CD1c-positive myeloid dendritic cell (primary cell): ENCODE measurements around the gene HTRA1.

Source experiments
- DNase-seq: peaks from one replicate; pipeline ENCODE4 v3.0.0-alpha.2; 2016; ENCODE audit errors: extremely low spot score

Gene HTRA1

DNA sequence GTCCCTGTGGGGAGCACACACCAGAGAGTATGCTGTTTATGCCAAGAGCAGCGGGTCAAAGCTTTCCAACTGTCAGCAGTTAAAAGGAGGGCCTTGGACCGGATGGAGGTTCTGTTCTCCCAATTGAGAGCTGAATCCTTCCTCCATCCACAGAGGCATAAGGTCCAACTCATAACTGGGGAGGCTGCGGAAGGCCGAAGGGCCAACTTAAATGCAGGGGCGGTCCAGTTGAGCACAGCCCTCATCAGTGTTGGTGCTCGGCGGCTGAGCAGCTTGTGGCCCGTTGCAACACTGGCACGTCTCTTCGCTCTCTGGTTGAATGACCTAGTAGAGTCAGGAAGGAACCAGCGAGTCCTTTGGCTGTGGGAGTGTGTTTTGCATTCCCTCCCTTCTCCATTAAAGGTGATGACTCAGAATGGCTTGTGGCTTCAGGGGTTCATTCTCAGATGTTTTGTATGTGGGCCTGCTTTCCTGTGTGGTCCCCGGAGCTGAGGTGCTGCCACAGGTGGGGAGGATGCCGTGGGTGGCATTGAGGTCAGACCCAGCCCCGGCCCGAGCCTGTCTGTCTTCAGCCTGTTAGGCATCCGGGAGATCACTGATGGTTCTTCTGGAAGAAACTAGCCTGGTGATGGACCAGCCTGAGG, 54.4 kb downstream of the HTRA1 start:
- DNase-seq: no peak

DNA sequence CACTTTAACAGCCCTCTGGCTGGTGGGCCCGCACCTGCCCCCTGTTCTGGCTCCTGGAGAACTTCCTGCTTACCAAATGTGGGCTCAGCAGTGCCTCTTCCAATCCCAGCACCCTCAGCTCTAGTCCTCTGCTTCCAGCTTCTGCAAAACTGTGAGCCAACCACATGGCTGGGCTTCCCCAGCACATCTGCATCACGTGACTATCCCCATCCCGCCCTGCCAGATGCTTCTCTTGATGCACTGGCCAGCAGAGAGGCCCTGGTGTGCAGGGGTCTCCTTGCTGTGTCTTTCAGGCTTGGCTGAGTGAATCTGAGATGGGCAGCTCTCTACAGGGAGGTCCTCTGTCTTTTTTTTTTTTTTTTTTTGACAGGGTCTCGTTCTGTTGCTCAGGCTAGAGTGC, 55.4 kb downstream of the HTRA1 start:
- no peak for DNase-seq

DNA sequence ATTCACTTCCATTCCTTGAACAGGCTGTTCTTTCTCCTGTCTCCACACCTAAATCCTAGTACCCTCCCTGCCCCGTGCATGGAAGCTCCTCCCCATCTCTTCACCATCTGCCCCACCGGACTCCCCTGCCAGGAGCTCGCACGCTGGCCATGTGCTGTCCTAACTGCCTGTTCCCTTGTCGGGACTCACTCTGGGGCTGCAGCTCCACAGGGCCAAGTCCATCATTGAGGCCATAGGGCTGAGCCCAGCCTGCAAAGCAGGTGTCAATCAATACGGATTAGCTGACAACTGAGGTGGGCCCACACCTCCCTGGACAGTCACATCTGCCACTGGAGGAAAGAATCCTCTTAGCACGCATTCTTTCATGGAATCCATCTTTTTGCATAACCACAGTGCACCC, 57.8 kb downstream of the HTRA1 start:
- DNase-seq: no peak

DNA sequence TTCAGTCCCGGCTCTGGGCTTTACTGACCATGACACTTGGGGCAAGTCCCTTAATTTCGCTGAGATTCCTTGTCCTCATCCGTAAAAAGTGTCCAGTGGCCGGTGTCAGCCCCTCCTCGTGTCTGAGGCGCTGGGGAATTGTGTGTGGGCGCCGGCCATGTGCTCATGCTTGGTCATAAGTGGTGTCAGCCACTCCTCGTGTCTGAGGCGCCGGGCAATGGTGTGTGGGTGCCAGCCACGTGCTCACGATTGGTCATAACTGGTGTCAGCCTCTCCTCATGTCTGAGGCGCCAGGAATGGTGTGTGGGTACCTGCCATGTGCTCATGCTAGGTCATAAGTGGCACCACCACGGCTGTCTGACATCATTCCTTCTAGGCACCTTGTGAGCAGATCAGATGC, 58.5 kb downstream of the HTRA1 start:
- DNase-seq: no peak

DNA sequence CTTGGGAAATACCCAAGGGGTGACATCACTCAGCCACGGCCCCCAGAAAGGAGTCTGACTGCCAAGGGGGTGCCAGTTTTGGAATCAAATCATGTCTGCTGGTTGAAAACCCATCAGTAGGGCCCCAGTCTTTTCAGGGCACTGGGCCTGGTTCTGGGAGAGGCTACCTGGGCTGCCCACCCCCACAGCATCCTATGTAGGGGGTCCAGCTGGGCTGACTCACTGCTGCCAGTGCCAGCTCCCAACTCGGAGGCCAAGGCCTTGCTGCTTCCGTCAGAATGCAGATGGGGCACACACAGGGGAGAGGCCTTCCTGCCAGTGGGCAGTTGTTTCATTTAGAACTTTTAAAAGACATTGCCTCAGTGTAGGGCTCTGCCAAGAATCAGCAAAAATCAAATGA, 59.7 kb downstream of the HTRA1 start:
- no peak for DNase-seq

DNA sequence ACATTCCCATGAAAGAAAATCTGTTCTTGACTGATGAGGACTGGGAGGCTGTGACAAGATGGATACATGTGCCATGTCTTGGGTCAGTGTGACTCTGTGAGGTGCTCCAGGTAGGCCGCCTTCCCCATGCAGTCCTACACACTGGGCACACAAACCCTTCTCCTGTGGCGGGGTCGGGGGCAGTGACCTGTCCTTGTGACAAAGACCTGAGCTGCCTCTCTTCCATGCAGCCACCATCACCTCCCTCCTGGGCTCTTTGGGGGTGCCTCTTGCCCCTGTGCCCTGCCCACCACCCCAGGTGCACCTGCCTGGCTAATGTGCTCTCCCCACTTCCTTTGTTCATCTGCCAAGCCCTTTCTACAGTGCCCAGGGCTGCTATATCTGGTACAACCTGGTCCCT, 63.5 kb downstream of the HTRA1 start:
- DNase-seq: no peak

DNA sequence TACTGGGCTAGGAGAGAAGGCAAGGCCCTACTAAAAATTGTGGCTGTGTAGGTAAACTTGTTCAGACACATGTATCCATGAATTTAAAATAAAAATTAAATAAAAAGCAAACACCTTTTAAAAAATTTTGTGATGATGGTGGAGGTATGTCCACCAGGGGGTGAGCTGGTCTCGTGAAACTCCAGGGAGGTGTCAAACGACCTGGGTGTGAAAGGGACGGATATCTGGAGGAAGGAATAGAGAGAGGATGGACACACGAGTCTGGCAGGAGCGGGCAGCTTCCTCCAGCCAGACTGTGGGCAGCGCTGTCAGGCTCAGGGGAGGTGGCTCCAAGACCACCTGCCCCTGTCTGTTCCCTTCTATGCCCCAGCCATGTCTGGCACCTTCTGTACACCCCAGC, 64.4 kb downstream of the HTRA1 start:
- no peak for DNase-seq

DNA sequence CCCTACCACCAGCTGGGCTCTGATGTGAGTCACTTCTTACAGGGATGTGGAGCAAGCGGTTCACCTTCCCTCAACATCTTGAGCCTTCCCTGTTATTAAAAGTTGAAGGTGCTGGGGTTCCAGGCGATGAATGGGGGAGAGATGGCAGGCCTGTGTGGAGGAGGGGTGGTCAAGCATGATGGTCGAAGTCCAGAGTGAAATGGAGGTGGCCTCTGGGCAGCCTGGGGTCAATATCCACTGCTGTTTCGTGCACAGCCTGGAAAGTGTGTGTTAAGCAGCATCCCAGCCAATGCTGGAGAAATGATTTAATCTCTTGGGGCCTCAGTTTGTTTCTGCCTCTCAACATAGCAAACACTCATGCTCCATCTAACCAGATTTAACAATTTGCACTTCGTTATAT, 65.5 kb downstream of the HTRA1 start:
- no peak for DNase-seq

DNA sequence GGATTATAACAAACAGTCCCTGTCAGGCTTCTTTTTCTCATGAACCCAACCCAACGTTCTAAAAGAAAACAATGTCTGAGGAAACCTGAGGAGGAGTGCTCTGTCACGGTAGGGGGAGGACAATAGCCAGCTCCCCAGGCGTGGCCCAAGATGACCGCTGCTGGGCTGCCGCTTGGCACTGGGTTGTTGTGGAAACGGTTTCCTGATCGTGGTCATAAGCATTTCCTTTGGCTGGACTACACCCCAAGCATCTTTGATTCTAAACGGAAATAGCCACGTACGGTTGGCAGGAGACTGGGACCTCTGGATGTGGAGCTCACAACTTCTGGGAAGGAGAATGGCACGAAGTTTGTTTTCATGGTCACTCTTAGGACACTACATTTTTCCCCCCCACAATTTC, 68.8 kb downstream of the HTRA1 start:
- DNase-seq: no peak

DNA sequence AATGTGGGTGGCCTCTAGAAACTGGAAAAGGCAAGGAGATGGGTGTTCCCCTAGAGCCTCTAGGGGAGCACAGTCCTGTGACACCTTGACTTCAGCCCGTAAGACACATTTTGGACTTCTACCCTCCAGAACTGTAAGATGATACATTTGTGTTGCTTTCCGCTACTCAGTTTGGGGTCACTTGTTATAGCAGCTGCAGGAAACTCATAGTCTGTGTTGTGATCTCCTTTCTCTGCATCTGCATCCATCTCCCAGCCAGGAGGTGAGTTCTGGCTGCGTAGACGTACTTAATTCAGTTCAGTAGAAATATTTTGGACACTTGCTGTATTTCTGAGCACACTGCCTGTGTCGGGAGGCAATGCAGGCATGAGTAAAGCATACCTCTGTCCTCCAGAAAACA, 69.9 kb downstream of the HTRA1 start:
- DNase-seq: no peak

DNA sequence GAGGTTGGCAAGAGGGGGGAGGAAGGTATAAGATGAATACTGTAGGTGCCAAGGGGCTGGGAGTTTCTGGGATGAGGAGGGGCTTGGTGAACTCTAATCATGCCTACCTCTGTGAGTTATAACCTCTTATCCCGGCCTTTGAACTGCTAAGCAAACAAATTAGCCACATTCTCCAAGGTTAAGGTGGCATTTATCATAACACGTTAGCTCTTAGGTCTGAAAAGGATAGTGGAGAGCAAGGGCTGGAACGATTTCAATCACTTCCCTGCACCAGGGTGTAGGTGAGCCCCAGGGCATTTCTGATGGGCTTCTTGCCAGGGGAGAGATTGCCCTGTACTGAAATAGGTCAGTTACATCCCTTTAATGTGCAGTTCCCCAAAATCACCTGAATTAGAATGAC, 70.6 kb downstream of the HTRA1 start:
- no peak for DNase-seq

DNA sequence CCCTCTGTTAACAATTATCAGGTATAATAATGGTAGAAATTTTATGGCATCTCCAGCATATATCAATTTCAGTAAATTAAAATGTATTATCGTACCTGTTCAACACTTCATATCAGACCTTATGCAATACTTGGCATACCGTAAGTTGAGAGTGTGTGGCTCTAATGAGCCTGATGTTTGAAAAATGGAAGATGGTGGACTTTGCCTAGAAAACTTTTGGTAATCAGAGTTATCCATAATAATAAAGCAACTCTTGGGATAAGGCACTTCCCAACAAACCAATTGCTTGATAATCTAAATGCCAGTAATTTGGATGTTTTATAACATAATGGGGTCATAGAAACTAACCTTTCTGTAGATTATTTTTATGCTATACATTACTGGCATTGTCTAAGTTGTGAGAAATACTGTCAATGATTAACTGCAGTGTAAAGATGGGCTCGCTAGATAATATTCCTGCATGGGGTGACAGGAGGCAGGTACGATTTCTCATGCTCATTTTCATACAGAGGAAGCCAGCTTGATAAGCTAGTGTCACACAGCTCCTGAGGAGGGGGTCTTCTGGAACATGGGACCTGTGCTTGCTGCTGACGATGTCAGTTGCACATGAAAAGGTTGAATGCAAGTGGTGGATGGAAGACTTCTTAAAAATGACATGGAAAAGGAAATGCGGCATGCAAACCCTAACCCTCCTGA, 71.4 kb downstream of the HTRA1 start:
- DNase-seq: no peak

DNA sequence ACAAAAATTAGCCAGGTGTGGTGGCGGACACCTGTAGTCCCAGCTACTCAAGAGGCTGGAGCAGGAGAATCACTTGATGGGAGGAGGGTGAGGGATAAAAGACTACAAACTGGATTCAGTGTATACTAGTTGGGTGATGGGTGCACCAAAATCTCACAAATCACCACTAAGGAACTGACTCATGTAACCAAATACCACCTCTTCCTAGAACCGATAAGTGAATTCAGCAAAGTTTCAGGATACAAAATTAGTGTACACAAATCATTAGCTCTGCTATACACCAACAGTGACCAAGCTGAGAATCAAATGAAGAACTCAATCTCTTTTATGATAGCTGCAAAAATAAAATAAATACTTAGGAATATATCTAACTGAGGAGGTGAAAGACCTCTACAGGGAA, 76.2 kb downstream of the HTRA1 start:
- no peak for DNase-seq

DNA sequence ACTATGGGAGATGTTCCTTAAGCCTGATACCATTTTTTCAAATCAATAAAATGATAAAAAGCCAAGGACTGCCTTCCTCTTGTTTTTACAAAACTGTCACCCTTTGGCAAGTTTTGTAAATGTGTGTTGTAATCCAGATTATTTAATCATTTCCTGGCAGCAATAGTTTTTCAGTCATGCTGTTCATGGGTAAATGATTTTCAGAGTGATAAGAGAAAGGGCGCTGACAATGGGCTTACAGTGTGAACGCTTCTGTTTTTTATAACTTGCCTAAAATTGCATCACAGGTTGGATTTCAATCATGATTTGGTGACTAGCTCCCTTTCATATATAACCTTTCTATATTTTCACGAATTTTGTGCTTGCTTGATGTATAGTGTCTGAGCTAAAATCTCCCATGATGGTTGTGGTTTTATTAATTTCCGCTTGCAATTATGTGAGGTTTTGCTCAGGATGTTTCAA, 80.2 kb downstream of the HTRA1 start:
- no peak for DNase-seq

DNA sequence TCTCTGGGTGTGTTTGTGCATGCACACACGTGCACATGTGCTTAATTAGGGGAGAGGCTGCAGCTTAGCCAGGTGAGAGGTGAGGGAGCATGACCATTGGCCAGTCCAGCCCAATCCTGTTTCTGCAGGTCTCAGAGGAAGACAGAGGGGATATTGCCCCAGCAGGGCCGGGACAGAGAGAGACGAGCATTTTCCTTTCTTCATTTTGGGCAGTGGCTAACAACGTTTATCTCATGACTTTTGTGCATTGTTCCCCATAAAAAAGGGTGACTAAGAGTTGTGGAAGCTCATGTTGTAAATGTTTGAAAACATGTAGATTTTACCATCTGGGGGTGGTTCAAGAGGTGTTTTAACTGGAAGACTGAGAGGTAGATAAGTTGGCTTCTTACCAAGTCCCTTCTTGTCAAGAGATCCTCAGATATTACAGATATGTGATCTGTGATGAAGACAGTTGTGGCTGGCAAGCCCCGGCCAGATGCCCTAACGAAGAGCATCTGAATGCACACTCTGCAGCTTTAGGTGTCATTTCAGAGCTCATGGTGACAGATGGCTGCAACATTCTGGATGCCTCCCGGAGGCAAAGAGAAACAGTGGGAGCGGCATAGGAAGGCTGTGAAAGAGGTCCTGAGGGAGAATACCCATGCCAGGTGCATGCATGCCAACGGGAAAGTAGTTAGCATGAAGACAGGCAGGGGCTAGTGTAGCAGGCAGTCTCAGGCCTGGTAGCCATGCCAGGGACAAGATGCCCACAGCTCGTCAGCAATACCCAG, 82.5 kb downstream of the HTRA1 start:
- DNase-seq: no peak

DNA sequence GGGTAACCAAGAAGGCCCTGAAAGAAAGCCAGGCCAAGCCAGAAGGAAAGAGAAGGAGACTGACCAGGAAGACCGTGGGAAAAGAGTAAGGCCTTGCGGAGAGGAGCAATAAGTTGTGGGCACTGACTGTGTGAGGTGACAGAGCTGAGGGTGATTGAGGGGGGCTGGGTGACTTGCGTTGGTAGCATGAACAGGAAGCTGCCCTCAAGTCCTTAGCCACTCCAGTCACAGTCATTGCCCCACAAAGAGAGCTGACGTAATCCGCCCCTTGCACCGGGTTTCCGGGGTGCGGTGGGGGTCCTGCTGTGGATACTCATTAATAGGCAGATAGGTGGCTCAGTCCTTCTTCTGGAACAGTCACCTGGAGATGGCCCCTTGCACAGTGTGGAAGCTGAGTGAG, 83.1 kb downstream of the HTRA1 start:
- no peak for DNase-seq

DNA sequence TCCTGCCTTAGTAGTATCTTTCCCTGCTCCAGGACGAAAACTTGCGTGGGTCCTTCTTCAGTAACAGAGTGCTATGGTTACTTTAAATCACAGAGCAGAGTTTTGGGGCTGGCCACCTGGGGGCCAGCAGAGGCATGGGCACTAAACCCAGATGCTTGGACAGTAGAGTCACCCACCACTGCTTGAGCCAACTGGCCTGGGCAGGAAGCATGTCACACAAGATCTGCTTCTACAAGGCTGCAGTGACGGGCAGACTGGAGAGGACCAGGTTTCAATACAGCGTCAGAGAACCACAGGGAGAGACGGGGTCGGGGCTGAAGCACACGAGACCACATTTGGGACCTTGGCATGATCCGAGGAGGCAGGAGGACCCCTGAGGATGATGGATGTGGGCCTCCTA, 84.9 kb downstream of the HTRA1 start:
- DNase-seq: no peak

DNA sequence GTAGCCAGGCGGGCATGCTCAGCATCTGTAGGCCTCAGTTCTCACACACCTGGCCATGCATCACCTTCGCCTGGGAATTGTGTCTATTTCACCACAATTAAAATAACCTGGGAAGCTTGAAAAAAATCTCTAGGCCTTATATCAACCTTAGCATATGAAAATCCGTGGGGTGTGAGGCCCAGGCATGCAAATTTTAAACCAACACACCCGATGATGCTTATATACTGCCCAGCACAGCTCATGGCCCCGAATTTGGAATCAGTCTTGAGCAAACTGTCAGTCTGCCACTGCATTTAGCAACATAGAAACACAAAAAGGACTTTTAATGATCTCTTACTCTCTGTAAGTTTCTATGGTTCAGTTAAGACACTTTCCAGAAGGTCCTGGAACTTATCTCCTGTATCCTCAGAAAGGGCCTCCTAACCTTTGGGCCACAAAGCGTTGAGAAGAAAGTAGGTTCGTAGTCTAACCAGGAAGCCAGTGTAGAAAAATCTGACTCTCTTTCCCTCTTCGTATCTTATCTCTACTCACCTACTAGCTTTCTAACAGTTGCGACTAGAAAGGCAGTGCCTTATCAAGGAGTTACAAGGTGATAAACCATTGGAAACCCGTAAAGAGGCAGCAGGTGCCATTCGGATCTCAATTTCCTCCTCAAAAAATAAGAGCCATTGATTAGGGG, 87.2 kb downstream of the HTRA1 start:
- DNase-seq: no peak

DNA sequence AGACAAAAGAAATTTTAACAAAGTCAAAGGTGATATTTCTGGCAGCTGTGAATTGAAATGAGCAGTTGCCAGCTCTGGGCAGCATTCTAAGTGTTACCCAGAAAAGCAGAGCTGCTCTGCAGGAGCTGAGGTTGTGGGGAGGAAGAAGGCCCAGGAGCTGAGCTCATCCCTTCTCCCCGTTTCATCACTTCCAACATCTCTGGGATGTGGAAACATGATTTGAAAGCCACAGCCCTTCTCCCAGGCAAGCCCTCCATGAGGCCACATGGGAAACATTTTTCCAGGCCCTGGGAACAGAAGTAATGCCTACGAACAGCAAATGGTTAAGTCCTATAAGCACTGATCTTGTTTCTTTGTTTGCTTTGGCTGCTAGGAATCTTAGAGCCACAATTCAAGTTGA, 88.3 kb downstream of the HTRA1 start:
- DNase-seq: no peak

DNA sequence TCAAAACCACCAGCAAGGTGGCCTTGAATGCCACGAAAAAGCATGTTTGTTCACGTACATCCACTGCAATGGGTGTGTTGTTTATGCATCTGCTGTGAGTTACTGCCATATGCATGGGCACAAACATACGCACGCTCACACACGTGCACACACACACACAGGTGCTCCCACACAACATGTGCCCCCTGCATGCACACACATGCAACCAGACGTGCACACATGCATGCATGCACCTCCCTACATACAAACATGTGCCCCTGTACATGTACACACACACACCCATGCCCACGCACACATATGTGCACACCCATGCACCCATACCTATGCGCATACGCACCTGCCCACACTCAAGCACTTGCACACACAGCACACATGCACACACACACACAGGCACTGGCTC, 89.1 kb downstream of the HTRA1 start:
- no peak for DNase-seq

DNA sequence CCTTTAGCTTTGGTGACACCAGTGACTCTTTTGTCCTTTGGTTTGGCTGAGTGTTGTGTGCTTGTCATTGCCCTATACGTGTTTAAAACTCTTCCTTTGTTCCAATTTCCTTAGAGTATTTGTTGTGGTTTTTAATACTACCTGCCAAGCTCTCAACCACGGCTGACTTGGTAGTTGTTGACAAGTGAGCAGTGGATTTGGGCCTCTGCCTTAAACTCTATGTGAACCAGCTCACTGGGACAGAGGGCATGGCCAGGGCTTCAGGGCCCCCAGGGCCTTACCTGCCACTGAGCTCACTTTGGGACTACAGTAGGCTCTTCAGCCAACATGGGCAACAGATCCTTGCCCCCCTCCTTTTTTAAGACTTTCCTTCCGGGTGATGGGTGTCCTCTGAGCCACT, 89.6 kb downstream of the HTRA1 start:
- no peak for DNase-seq

DNA sequence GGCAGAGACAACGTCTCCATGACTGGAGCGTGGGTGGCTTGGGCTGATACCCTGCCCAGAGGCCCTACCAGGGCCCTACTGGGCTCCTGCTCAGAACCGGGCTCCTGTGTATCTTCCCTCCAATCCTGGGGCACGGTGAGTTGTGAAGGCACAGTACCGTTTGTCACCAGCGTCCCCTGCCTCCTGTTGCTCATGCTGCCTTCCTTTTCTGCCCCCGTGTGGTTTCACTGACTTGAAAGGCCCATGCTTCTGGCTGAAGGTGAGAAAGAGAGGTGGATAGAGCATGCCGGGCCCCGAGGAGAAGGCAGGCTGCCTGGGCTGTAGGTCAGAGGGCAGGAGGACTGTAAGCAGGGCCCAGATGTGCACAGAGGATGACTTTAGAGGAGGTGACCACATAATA, 90.1 kb downstream of the HTRA1 start:
- no peak for DNase-seq

DNA sequence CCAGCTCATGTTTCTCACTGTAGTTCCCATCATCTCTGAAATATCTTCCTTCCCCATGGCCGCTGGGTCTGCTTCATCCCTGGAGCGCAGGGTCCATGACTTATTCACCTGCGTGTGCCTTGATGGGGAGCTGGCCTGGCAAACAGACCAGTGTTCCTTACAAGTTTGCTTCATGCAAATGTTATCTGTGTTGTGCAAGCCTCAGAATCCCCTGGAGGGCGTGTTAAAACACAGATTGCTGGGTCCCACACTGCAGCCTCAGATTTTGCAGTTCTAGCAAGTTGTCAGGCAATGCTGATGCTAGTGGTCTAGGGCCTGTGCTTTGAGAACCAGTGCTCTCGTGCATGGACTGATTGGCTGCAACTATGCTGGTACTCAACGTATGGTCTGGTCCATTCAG, 92.0 kb downstream of the HTRA1 start:
- no peak for DNase-seq
